Subcutaneous abdominal adipose tissue (tissue), 5 donors: Measurements from ENCODE around the gene FAM47A.

Experiments
- H3K27ac ChIP-seq: one replicate; pipeline ENCODE4 v1.7.0; 2013; ENCODE audit warnings: low read depth, mild to moderate bottlenecking, inconsistent platforms, low read length, moderate library complexity
- H3K27me3 ChIP-seq, 5 donors: one replicate each; pipeline ENCODE4 v1.7.0; 2013; ENCODE audit warnings: low read length in 5 of 5, inconsistent platforms in 1 of 5; ENCODE audit not compliant: control insufficient read depth in 5 of 5, insufficient read depth in 4 of 5
- H3K36me3 ChIP-seq, 5 donors: one replicate each; pipeline ENCODE4 v1.7.0; 2013; ENCODE audit warnings: low read length in 5 of 5; ENCODE audit not compliant: control insufficient read depth in 5 of 5, insufficient read depth in 5 of 5
- H3K4me1 ChIP-seq, 5 donors: one replicate each; pipeline ENCODE4 v1.7.0; 2013; ENCODE audit warnings: low read length in 5 of 5, mild to moderate bottlenecking in 3 of 5, moderate library complexity in 1 of 5; ENCODE audit not compliant: control insufficient read depth in 5 of 5, insufficient read depth in 5 of 5
- H3K4me3 ChIP-seq, 5 donors: one replicate each; pipeline ENCODE4 v1.7.0; 2013; ENCODE audit warnings: low read length in 5 of 5, low read depth in 1 of 5
- H3K9ac ChIP-seq, 5 donors: one replicate each; pipeline ENCODE4 v1.7.0; 2013; ENCODE audit warnings: low read length in 5 of 5, mild to moderate bottlenecking in 4 of 5, moderate library complexity in 3 of 5
- H3K9me3 ChIP-seq, 5 donors: one replicate each; pipeline ENCODE4 v1.7.0; 2013; ENCODE audit warnings: low read length in 5 of 5; ENCODE audit not compliant: control insufficient read depth in 5 of 5
- donor health status: healthy.
- donor health status: healthy.
- donor health status: healthy.
- donor health status: healthy.
- donor health status: healthy.

Gene FAM47A

GRCh38 chrX:34132028-34132427, at the start of gene FAM47A:
TSS of gene FAM47A (minus strand) at chrX:34132314. CDS start at chrX:34132278, 36 bp downstream.
- Histone ChIP-seq H3K27ac (no peak within 1 kb of the TSS), H3K9ac (no peak within 1 kb of the TSS), H3K4me3 (no peak within 1 kb of the TSS), H3K27me3 (no peaks in the 10 kb centered on the region), H3K9me3 (peaks cover 0 to 4% (median 0%) of the 10 kb centered on the region in 5 donors), H3K4me1 (no peaks in the 10 kb centered on the region), H3K36me3 (no peaks in the 10 kb centered on the region)

DNA sequence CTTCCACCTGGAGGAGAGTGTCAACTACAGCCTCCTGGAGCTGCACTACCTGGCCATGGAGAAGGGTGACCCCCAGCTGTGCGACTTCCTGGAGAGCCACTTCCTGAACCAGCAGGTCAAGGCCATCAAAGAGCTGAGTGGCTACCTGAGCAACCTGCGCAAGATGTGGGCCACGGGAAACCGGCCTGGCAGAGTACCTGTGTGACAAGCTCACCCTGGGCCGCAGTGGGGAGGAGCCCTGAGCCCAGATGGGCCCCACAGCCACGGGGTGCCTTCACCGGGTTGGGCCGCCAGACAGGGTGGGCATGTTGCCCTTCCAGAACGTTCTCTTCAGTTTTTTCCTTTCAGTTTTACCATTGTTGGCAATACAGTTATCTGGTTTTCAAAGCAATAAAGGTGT, 15.2 kb upstream of the FAM47A start:
- Histone ChIP-seq H3K36me3 (no peaks in the 10 kb centered on the region), H3K4me1 (no peaks in the 10 kb centered on the region), H3K4me3 (no peak overlapping the region), H3K27ac (no peak overlapping the region), H3K9me3 (peaks cover 0 to 7% (median 0%) of the 10 kb centered on the region in 5 donors), H3K9ac (no peak overlapping the region), H3K27me3 (peaks cover 0 to 3% (median 0%) of the 10 kb centered on the region in 5 donors)

DNA sequence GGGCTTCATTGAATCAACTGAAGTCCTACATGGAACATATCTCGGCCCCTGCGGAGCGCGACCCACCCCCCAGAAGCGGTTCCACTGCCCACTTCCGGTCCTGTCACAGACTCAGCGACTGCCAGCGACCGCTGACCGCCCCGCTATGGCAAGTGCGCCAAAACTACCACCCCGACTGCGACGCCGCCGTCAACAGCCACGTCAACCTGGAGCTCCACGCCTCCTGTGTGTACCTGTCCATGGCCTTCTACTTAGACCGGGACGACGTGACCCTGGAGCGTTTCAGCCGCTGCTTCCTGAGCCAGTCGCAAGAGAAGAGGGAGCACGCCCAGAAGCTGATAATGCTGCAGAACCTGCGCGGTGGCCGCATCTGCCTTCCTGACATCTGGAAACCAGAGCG, 14.8 kb upstream of the FAM47A start:
- H3K4me3 ChIP-seq, result no peak overlapping the region
- peaks cover 0 to 3% (median 0%) of the 10 kb centered on the region in 5 donors for H3K27me3 ChIP-seq
- no peak overlapping the region for H3K9ac ChIP-seq
- no peak overlapping the region for H3K27ac ChIP-seq
- H3K9me3 ChIP-seq, result peaks cover 0 to 7% (median 0%) of the 10 kb centered on the region in 5 donors
- no peaks in the 10 kb centered on the region for H3K4me1 ChIP-seq
- H3K36me3 ChIP-seq, result no peaks in the 10 kb centered on the region

DNA sequence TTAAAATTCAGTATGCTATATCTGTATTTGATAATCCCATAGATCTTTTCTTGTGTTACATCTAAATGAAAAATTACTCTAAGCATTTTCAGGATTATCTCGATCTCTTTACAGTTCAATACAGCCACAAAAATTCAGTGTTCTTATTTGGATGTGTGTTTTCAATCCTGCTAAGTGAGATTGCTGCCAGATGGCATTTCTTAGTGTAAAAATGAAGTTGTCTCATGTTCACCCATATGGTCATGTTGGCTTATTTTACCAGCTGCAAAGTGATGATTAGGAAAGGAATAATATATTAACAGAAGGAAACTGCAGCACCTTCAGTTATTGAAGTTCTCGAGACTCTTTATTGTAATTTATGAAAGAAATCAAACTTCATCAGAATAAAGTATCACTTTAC, 12.1 kb upstream of the FAM47A start:
- Histone ChIP-seq H3K36me3 (no peaks in the 10 kb centered on the region), H3K4me3 (no peak overlapping the region), H3K4me1 (no peaks in the 10 kb centered on the region), H3K27me3 (peaks cover 0 to 3% (median 0%) of the 10 kb centered on the region in 5 donors), H3K9ac (no peak overlapping the region), H3K27ac (no peak overlapping the region), H3K9me3 (peaks cover 0 to 7% (median 0%) of the 10 kb centered on the region in 5 donors)

- H3K9me3 ChIP-seq, result peaks cover 0 to 3% (median 0%) of the 10 kb centered on the region in 5 donors
- peaks cover 0 to 3% (median 0%) of the 10 kb centered on the region in 5 donors for H3K27me3 ChIP-seq
- H3K27ac ChIP-seq, result no peak overlapping the region
- no peak overlapping the region for H3K9ac ChIP-seq
- no peak overlapping the region for H3K4me3 ChIP-seq
- H3K4me1 ChIP-seq, result no peaks in the 10 kb centered on the region
- H3K36me3 ChIP-seq, result no peaks in the 10 kb centered on the region
Measured at GRCh38 chrX:34140816-34141215, 8.7 kb upstream of the FAM47A start.

GRCh38 chrX:34130980-34131744, 952 bp downstream of the FAM47A start:
- no peak overlapping the region for H3K27ac ChIP-seq
- peaks cover 0 to 4% (median 0%) of the 10 kb centered on the region in 5 donors for H3K27me3 ChIP-seq
- H3K36me3 ChIP-seq, result no peaks in the 10 kb centered on the region
- H3K9me3 ChIP-seq, result peaks cover 0 to 4% (median 0%) of the 10 kb centered on the region in 5 donors
- no peaks in the 10 kb centered on the region for H3K4me1 ChIP-seq
- no peak overlapping the region for H3K9ac ChIP-seq
- no peak overlapping the region for H3K4me3 ChIP-seq

- Histone ChIP-seq H3K9ac (no peak overlapping the region), H3K36me3 (no peaks in the 10 kb centered on the region), H3K4me1 (no peaks in the 10 kb centered on the region), H3K27ac (no peak overlapping the region), H3K27me3 (peaks cover 0 to 7% (median 3%) of the 10 kb centered on the region in 5 donors), H3K4me3 (no peak overlapping the region), H3K9me3 (peaks cover 0 to 5% (median 0%) of the 10 kb centered on the region in 5 donors)
Measured at GRCh38 chrX:34130501-34130900, 1.6 kb downstream of the FAM47A start.

- Histone ChIP-seq H3K4me1 (no peaks in the 10 kb centered on the region), H3K27ac (no peak overlapping the region), H3K4me3 (no peak overlapping the region), H3K27me3 (peaks cover 0 to 7% (median 3%) of the 10 kb centered on the region in 5 donors), H3K36me3 (no peaks in the 10 kb centered on the region), H3K9me3 (peaks cover 0 to 16% (median 4%) of the 10 kb centered on the region in 5 donors), H3K9ac (no peak overlapping the region)
Measured at GRCh38 chrX:34126011-34126410, 6.1 kb downstream of the FAM47A start.

DNA sequence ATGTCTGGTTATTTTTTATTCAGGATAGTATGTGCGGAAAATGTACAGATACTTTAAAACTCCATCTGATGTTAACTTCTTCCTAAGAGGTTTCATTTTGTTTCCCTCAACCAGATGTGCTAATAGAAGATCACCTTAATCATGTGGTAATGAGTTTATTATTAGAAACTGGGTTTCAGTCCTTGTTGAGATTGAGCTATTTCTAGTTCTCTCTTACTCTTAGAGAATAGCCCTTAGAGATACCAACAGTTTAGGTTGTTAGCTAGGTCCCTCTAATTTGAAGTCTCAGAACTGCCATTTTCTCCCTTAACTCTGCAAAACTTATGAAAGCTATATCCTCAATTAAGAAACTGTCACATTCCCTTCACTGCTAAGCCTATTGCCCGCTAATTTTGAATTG, 13.0 kb downstream of the FAM47A start:
- Histone ChIP-seq H3K4me1 (no peaks in the 10 kb centered on the region), H3K9ac (no peak overlapping the region), H3K27ac (no peak overlapping the region), H3K9me3 (peaks cover 0 to 13% (median 4%) of the 10 kb centered on the region in 5 donors), H3K27me3 (peaks cover 0 to 3% (median 0%) of the 10 kb centered on the region in 5 donors), H3K4me3 (no peak overlapping the region), H3K36me3 (no peaks in the 10 kb centered on the region)

GRCh38 chrX:34112459-34112858, 19.7 kb downstream of the FAM47A start:
- Histone ChIP-seq H3K27me3 (peaks cover 0 to 3% (median 0%) of the 10 kb centered on the region in 5 donors), H3K9me3 (no peaks in the 10 kb centered on the region), H3K4me3 (no peak overlapping the region), H3K9ac (no peak overlapping the region), H3K36me3 (no peaks in the 10 kb centered on the region), H3K4me1 (no peaks in the 10 kb centered on the region), H3K27ac (no peak overlapping the region)
